HG03439 (cell line): ENCODE results near the gene NDEL1.

ENCODE experiments used
- ATAC-seq: cut with Tn5 transposase; IDR thresholded peaks from one replicate; pipeline ENCODE4 v1.9.1; 2021; ENCODE audit warnings: mild to moderate bottlenecking, moderate library complexity; ENCODE audit not compliant: unreplicated experiment

NDEL1 gene

DNA sequence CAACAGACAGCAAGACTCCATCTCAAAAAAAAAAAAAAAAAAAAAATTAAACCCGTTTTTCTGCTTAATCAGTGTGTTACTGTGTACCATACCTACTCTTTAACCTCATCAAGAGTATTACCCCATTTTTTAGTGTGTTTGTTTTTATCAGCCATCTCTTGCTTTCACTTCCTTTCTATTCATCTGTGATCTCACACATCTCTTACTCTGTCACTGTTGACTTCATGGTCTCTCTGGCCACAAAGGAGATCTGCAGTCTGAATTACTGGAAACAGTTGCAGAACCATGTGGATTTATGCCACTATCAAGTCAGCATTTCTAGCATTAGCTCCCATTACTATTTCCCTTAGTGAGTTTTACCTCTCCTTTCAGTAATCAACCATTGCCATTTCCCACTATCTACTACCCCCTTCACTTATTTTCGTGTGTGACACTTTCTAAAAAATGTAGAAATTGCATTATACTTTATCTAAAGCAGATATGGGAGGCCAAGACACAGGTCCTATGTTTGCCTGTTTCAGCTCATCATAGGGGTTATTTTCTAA, 20.1 kb downstream of the NDEL1 start:
- ATAC-seq: no peak

DNA sequence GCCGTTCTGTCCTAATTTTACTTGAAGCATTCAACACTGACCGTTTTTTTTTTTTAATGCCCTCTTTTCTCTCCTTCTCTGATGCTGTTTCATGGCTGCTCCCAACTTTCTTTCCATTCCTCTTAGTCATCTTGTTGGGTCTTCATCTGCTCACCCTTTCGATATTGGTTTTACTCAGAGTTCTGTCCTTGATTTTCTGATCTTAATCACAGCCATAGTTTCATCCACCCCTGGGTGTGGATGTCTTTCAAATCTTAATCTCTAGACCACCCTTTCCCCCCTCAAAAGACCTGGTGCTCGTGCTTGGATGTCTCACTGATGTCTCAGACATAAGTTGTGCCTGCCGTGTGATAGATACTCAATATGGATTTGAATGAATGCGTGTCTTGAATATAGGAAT, 22.4 kb downstream of the NDEL1 start:
- no peak for ATAC-seq

DNA sequence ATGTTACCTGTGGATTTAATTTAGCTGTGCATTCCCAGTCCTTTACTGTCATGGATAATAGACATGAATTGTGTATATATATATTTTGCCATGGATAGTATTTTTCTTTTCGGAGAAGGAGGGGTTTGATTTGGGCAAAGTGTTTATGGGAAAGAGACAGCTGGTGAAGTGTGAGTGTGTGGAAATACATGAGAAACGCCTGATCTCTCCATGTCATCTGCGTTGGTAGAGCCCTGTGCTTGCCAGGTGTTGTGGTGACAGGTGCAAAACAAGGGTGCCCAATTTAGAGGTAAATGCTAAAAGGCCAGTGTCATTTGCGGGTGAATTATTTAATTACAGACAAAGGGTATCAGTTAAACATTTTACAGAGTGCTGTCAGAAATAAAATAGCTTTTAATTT, 23.4 kb downstream of the NDEL1 start:
- no peak for ATAC-seq

DNA sequence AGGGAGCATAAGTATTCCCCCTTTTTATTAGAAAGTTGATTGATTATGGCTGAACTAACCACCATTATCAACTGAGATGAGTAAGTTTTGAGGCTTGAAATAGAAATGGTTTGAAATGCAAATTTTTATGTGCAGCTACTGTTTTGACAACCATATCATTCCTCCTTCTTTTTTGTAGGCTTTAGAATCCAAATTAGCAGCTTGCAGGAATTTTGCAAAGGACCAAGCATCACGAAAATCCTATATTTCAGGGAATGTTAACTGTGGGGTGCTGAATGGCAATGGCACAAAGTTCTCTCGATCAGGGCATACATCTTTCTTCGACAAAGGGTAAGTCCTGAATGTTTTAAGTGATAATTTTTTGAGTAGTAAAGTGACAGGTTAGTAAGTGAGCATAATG, 24.1 kb downstream of the NDEL1 start:
- no peak for ATAC-seq

DNA sequence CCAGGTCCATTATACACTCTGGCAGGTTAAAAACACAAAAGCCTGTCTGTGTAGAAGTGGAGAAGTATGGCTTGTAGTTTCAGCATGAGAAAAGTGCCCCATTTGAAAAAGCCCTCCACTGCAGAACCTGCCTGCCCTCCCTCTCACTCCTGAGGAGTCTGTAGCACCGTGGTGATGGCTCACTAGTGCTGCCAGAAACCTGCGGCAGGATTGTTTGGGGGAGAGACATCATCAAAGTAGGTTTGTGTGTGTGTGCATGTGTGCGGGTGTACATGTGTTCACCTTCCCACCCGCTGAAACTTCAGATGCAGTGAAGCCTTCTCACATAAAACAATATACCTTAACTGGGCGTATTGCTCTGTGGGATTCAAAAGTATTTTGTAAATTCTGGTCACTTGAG, 26.9 kb downstream of the NDEL1 start:
- no peak for ATAC-seq

DNA sequence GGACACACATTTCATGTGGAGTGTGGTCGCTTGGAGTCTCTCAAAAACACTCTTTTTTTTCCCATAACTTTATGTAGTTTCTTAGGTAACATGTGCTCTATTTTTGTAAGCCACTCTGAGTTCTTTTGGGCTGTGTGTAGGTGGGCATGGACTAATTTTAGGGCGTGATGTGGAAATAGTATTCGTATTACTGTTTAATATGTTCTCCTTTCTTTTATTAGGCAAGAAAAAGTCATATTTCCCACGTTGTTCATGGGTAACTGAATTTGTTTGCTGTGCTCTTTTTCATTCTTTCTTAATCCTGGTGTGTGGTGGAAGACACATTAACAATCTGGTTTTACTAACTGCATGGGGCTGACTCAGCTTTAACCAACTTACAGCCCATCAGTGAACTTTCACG, 27.4 kb downstream of the NDEL1 start:
- no peak for ATAC-seq

DNA sequence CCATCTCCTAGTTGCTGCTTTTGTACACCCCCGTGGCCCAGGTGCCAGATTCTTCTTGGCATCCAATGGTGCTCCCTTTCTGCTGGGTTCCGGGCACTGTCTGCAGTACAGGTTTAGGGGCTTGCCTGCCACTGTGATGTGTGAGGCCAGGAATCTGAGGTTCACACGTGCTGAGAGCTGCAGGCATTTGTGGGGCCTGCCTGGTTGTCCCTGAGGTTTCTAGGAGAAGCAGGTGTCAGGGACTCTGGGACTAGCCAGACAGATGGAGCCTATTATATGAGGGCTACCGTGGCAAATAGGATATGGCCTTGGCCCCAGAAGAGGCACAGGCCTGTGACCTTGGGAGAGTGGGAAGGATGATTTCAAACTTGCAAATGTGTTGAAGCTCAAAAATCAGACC, 29.3 kb downstream of the NDEL1 start:
- ATAC-seq: no peak

DNA sequence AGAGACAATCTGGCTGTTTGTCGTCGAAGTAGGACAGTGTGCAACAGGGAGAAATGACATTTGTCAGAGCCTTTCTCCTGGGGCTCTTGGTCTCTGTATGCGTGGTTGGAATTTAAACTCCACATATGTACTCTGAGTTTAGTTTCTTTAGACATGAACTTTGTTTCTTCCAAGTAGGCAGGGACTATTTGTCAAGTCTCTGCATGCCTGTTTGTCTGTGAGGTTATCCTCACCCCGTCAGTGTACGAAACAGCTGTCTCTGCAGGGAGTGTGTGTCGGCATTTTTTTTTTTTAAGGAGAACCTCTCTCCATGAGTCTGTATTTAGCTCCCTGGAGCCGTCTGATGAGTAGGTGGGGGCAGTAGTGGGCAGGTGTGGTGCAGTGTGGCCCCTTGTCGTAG, 29.7 kb downstream of the NDEL1 start:
- ATAC-seq: no peak

DNA sequence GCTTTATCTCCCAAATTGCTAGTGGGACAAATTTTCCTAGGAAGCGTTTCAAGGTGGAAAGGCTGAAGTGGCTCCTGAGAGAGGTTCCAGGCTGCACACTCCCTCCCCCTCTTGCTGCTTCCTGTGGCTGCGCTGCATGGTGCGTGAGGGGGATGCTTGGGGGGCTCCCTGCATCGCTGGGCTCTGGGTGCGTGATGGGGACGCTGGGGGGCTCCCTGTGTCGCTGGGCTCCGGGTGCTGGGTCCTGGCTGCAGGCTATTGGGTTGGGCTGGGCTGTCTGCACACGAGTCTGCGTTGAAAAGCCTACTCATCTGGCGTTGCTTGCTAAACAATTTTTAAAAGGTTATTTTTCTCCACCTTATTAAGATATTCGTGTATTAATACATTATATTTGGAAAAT, 30.1 kb downstream of the NDEL1 start:
- ATAC-seq: no peak

DNA sequence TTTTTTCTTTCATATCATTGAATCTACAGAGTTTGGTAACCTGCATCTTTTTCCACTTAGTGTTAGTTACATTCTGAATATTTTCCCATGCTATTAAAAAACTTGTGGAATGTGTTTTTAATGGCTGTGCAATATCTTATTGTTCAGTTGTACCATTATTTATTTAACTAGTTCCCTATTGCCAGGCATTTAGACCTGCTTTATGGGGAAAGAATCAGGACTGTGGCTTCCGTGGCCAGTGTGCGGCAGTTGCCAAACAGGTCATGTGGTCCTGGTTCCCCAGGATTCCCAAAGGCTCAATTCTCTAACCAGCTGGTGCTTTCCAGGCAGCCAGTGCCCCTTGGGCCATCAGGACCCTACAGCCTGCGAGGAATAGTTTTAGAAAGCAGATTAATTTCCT, 30.8 kb downstream of the NDEL1 start:
- no peak for ATAC-seq

DNA sequence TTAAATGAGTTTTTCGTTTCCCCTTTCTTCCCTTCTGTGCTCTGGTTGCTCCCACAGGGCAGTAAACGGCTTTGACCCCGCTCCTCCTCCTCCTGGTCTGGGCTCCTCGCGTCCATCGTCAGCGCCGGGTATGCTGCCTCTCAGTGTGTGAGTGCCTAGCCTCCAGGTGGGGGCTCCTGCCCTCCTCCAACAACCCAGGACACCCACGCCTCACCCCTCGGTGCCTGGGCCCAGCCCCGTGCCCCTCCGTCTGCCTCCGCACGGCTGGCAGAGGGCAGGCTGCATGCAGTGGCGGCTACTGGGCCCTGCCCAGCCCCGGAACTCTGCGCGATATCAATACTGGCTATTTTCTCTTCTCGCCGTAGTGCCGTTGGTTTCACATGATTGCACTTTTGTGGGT, 31.2 kb downstream of the NDEL1 start:
- no peak for ATAC-seq

DNA sequence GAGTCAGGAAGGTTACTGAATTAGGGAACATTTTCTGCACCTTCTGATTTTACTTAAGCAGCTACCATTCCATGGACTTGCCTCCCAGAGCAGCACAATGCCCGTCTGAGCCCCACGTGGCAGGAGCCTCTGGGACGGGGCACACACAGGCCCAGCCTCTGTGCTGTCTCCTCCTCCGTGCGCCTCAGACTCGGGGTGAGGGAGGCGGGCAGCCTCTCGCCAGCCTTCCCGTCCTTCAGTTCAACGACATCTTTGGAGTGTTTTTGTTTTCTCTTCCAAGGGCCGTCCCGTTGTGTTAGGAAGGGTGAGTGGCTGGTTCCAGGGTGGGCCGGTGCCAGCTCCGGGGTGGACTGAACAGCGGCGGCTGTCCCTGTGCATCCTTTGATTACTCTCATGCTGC, 31.8 kb downstream of the NDEL1 start:
- ATAC-seq: no peak

DNA sequence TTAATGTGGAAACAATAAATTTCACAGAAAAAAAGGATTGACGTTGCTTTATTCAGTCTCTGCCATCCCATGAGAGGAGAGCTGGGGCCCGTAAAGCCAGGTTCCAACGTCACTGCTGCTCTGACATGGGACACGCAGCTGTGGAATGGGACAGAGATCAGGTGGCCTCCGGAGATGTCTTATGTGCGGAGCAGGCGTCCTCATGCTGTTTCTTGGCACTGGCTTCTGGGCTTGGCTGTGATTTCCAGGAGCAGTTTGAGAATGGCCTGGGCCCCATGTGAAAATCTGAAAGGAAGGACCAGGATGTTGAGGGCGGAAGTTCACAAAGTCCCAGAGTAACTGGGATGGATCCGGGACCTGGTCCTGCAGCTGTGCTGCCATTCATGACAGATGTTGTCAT, 32.4 kb downstream of the NDEL1 start:
- no peak for ATAC-seq

DNA sequence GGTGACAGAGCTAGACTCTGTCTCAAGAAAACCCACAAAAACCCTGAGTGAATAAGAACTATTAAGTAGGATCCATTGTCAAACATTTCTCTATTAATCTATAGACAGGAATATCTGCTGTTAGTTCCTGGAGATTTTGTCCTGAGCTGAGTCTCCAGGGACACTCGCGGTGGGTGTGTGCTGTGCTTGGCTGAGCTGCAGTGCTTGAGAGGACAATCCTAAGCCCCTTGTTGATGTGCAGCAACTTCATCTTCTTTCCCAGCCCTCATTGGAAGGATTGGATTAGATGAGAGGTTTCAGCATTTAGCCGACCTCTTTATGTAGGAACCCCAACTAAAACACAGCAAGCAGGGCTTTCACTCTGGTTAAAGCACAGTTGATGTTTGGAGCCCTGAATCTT, 33.3 kb downstream of the NDEL1 start:
- ATAC-seq: no peak

DNA sequence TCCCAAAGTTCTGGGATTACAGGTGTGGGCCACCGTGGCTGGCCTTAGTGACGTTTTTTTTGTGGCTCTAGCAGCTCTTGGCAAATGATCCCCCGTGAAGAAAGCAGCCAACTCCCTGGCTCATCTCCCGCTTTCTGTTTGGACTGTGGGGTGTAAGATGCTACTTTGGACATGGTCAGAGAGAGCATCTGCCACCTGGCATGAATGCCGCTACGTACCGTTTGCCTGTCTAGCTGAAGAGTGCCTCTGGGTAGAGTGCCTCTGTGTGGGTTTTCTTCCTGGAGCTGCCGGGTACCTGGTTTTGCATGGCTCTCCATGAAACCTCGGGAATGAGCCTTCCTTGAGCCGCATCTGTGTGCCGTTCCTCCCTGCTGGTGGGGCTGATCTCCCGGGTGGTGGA, 34.3 kb downstream of the NDEL1 start:
- ATAC-seq: no peak

DNA sequence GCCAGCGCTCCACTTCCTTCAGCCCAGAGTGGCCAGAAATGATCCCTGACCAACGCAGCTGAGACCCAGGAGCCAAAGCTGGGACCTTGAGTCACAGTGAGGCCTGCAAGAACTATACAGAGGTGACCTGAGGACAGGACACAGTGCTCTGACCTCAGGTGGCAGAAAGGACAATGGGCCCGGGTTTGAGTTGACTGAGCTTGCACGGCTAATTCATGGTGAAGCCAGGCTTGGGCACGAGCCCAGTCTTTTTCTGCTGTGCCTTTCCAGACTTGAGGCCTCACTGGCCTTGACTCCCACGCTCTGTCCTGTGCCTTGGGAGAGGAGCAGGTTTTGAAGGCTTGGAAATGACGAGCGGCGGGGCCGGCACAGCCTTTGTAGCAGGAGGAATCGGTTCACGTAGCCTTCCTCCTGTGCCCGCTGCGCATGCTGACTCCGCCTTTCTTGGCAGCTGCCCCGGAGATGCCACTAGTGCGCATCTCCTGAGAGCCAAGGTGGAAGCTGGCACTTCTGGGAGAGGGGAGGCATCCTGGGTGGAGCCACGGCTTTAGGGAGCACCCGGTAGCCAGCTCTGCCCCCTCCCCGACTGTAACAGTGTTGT, 34.9 kb downstream of the NDEL1 start:
- no peak for ATAC-seq

DNA sequence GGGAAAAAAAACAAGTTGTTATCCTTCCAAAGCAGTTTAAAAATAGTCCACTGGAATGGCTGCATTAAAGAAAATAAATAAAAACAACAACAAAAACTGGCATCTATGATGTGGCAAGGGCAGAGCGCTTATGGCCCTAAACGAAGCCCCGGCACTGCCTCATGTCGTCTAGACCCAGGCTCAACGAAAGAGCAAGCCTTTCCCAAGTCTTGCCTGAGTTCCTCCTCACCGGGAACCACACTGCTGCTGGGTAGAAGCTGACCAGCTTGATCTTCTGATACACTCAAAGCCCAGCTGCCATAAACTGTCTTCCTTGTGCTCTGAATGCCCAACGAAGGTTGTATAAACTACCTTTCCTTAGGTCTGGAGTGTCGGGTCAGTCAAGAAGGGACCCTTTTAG, 37.0 kb downstream of the NDEL1 start:
- ATAC-seq: no peak

DNA sequence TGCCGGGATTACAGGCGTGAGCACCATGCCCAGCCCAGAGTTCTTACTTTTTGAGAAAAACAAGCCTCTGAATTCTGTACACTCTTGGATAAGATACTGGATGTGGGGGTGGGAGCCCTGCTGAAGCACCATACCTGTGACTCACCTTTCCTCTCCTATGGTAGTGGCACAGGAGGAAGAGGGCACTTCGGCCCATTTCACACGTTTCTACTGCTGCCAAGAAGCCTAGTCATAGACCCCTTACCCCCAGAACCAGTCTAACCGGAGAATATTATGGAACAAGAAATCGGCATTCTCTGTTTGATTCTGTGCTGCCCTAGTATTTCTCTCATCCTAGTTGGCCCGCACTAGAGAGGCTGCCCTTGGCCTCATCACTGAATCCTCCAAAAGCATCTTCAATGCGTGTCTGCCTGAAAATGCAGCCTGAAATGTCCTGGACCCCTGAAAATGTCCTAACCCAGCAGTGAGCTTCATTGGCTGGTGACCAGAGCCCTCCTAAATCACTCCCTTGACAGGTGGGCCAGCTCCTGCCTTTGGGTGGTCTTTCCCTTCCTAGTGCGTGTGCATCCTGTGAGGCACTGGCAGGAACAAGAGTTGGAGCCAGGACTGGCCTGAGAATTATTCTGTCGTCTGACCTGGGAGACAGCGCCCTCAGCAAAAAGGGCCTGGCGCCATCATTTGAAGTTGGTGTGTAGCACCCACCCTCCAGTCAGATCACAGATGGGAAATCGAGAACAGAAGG, 37.9 kb downstream of the NDEL1 start:
- no peak for ATAC-seq

DNA sequence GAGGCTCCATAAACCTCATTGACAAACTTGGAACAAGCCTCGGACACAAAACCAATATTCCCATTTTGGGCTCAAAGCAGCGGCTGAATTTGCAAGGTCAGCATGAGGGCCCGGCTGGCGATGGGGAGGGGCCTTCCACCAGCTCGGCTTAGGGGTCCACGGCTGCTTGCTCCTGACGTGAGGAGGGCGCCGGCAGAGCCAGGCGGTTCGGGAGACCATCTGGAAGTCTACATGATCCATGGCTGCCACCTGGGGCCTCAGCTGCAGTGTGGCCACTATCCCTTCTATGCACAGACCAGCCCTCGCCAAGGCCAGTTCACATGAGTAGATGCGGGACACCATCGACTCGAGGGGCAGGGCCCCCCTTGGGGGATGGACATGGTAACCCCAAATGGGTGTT, 39.1 kb downstream of the NDEL1 start:
- no peak for ATAC-seq

DNA sequence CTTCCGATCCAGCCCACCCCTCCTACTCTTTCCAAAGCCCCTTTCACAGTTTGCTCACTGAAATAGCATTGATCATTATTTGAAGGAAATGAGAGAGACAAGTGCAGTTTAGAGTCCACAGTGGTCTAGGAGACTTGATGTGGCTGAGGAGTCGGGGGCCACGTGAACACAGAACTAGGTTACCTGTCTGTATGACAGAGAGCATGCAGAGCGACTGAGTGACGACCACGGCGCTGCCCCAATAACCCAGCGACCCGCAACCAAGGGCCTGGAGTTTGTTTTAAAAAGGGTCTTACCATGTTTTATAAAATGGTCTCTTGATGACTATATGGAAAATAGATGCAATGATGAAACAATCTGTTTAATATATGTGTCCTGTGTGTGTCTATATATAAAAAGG, 39.5 kb downstream of the NDEL1 start:
- ATAC-seq: no peak

DNA sequence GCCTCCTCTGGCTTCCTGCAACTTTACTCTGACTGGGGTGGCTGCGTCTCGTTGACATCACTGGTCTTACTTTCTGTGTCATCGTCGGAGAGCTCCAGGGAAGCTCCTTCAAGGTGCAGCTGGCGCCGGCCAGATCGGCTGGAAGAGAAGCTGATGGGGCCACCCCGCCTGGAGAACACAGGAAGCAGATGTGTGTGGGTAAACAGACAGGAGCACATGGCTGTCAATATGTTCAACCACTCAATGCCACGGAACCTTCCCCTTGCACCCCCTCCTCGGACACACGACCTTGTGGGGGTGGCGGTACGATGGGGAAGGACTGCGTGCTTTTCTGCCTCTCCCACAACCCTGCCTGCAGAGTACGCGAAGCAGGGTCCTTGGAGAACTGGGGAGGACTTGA, 40.1 kb downstream of the NDEL1 start:
- no peak for ATAC-seq

DNA sequence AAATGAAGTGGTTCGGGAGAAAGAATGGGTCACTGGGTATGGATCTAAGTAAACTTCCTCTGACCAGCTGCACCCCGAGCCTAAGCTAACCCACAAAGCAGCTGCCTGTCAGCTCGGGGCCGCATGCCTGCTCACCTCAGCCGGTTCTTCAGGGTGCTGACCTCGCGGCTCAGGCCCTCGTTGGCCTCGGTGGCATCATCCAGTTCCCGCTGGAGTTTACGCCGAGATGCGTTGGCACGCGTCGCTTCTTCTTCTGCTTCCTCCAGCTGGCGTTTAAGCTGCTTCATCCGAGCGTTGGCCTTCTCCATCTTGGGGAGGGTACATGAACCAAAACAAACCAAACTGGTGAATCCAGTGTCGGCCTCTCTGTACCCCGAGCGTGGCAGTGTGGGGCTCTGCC, 41.1 kb downstream of the NDEL1 start:
- no peak for ATAC-seq

DNA sequence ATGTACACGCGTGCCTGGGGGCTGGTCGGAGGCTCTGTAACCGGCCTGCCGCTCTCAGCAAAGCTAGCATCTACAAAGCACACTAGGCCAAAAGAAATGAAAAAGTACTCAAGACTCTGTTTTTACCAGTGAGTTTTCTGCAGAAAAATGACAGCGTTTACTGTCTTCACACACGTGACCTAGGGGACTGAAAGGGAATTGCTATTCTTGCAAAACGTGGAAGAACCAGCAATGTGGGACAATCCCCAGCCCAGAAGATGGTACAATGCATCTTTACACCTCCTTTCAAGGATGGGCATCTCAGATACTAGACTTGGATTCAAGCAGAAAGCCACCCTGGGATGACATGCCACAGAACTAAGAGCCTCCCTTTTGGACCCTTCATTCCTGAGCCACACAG, 41.5 kb downstream of the NDEL1 start:
- no peak for ATAC-seq
